Gastroesophageal sphincter (tissue), 4 donors: Measurements from ENCODE around the gene THRB. TPM values are rescaled to one million over a fixed set of nuclear protein-coding genes. Genes with fewer than 3 reads are reported as not detected.

Source experiments
- ATAC-seq: fragments of 150-250 bp; one replicate; pipeline ENCODE4 v1.9.1; 2016; ENCODE audit warnings: mild to moderate bottlenecking, moderate library complexity
- H3K27ac ChIP-seq, 4 donors: fragments of 200-600 bp; sonication (generic) in 3 of 4; 1 replicate in 3 of 4; 2 replicates in 1 of 4; pipeline ENCODE4 v1.5.1; 2016 to 2019
- H3K27me3 ChIP-seq: fragments of 200-600 bp; sonication (generic); one replicate; pipeline ENCODE4 v1.5.1; 2019
- H3K36me3 ChIP-seq, 2 donors: fragments of 200-600 bp; sonication (generic); one replicate each; pipeline ENCODE4 v1.5.1; 2019; ENCODE audit warnings: control low read depth in 1 of 2
- H3K4me1 ChIP-seq, 3 donors: fragments of 200-600 bp; sonication (generic); 1 replicate in 2 of 3; 2 replicates in 1 of 3; pipeline ENCODE4 v1.5.1; 2016 to 2019; ENCODE audit warnings: control low read depth in 2 of 3
- H3K4me3 ChIP-seq, 2 donors: fragments of 200-600 bp; sonication (generic); one replicate each; pipeline ENCODE4 v1.5.1; 2019; ENCODE audit warnings: mild to moderate bottlenecking in 1 of 2, moderate library complexity in 1 of 2
- H3K9me3 ChIP-seq, 3 donors: fragments of 200-600 bp; sonication (generic); one replicate each; pipeline ENCODE4 v1.5.1; 2017 to 2019; ENCODE audit warnings: control low read depth in 2 of 3
- CTCF ChIP-seq, 4 experiments: fragments of 200-600 bp in 2 of 4; fragments of 450-650 bp in 2 of 4; sonication (generic) in 1 of 4; IDR thresholded peaks; one replicate each; pipeline ENCODE4 v1.5.1; 2017 to 2019; ENCODE audit warnings: antibody characterized with exemption in 4 of 4, mild to moderate bottlenecking in 2 of 4, moderate library complexity in 2 of 4
- EP300 ChIP-seq: sonication (generic); formaldehyde crosslinking; IDR thresholded peaks from one replicate; pipeline ENCODE4 v1.6.1; 2017; ENCODE audit warnings: antibody characterized with exemption, mild to moderate bottlenecking
- POLR2A ChIP-seq, 2 donors: fragments of 450-650 bp; IDR thresholded peaks; one replicate each; pipeline ENCODE4 v1.6.1; 2017; ENCODE audit warnings: antibody characterized with exemption in 2 of 2, mild to moderate bottlenecking in 2 of 2, moderate library complexity in 1 of 2
- POLR2AphosphoS5 ChIP-seq: sonication (generic); formaldehyde crosslinking; IDR thresholded peaks from one replicate; pipeline ENCODE4 v1.6.1; 2017; ENCODE audit warnings: antibody characterized with exemption
- WGBS, 2 donors: methylation state at CpG; one replicate each; pipeline ENCODE4 v1.1.5; 2018; ENCODE audit warnings: low coverage in 1 of 2; 5-methylcytosine and 5-hydroxymethylcytosine counted together
- total RNA-seq, 4 donors: library from RNA; depleted of rRNA; stranded (reverse); fragments of >200 nt; gene quantifications; one replicate each; pipeline ENCODE4 v1.1.0, GENCODE V29; 2016

THRB gene
- total RNA-seq, 4 donors from 2014 or later: 42.5 to 61.9 (median 55.8) TPM

- TF ChIP-seq POLR2A (IDR thresholded peaks at IDR 0.05) (no peak), POLR2AphosphoS5 (no peak), CTCF (IDR thresholded peaks at IDR 0.05) (no peak), EP300 (no peak)
- Histone ChIP-seq H3K4me3 (no peak overlapping the region), H3K36me3 (no peaks in the 10 kb centered on the region), H3K27ac (no peak overlapping the region), H3K9me3 (no peaks in the 10 kb centered on the region), H3K27me3 (no peaks in the 10 kb centered on the region), H3K4me1 (no peaks in the 10 kb centered on the region)
- 69 to 70% methylated on average over 5 to 10 of the region's 10 CpGs for WGBS, 2 donors
- no peak for ATAC-seq
Measured at GRCh38 chr3:24533561-24534193, 39.0 kb upstream of the THRB start.

- WGBS, 2 donors: 50 to 80% methylated on average over 1 to 4 of the region's 4 CpGs
- no peak for ATAC-seq
- H3K4me3 ChIP-seq: no peak overlapping the region
- H3K27ac ChIP-seq: no peak overlapping the region
- no peaks in the 10 kb centered on the region for H3K9me3 ChIP-seq
- TF ChIP-seq POLR2AphosphoS5 (no peak), POLR2A (IDR thresholded peaks at IDR 0.05) (no peak), EP300 (no peak), CTCF (IDR thresholded peaks at IDR 0.05) (no peak)
- peaks cover 0 to 13% (median 0%) of the 10 kb centered on the region in 3 donors for H3K4me1 ChIP-seq
- no peaks in the 10 kb centered on the region for H3K27me3 ChIP-seq
- H3K36me3 ChIP-seq: no peaks in the 10 kb centered on the region
Measured at GRCh38 chr3:24530471-24530870, 35.8 kb upstream of the THRB start.

GRCh38 chr3:24529210-24529609 lies 34.6 kb upstream of the THRB start:
- H3K4me3 ChIP-seq: no peak overlapping the region
- H3K36me3 ChIP-seq: no peaks in the 10 kb centered on the region
- H3K27me3 ChIP-seq: no peaks in the 10 kb centered on the region
- H3K4me1 ChIP-seq: peaks cover 0 to 13% (median 0%) of the 10 kb centered on the region in 3 donors
- TF ChIP-seq CTCF (IDR thresholded peaks at IDR 0.05): no peak
- no peak for TF ChIP-seq EP300
- no peak for TF ChIP-seq POLR2AphosphoS5
- no peak for TF ChIP-seq POLR2A (IDR thresholded peaks at IDR 0.05)
- H3K27ac ChIP-seq: no peak overlapping the region
- no peaks in the 10 kb centered on the region for H3K9me3 ChIP-seq
- no peak for ATAC-seq

- no peaks in the 10 kb centered on the region for H3K27me3 ChIP-seq
- no peak overlapping the region for H3K27ac ChIP-seq
- H3K4me3 ChIP-seq: no peak overlapping the region
- H3K36me3 ChIP-seq: no peaks in the 10 kb centered on the region
- TF ChIP-seq EP300: no peak
- TF ChIP-seq POLR2AphosphoS5: no peak
- no peak for TF ChIP-seq CTCF (IDR thresholded peaks at IDR 0.05)
- no peak for TF ChIP-seq POLR2A (IDR thresholded peaks at IDR 0.05)
- no peak for ATAC-seq
- WGBS, 2 donors: 39 to 43% methylated on average over 2 of the region's 2 CpGs
- H3K9me3 ChIP-seq: no peaks in the 10 kb centered on the region
- peaks cover 0 to 32% (median 0%) of the 10 kb centered on the region in 3 donors for H3K4me1 ChIP-seq
Measured at GRCh38 chr3:24526640-24527212, 32.1 kb upstream of the THRB start.

- Histone ChIP-seq H3K27ac (no peak overlapping the region), H3K27me3 (no peaks in the 10 kb centered on the region), H3K36me3 (no peaks in the 10 kb centered on the region), H3K9me3 (no peaks in the 10 kb centered on the region), H3K4me3 (no peak overlapping the region), H3K4me1 (peaks cover 0 to 41% (median 0%) of the 10 kb centered on the region in 3 donors)
- 100% methylated on average over 1 of the region's 1 CpG for WGBS, 2 donors
- ATAC-seq: no peak
- no peak for TF ChIP-seq POLR2AphosphoS5
- TF ChIP-seq CTCF (IDR thresholded peaks at IDR 0.05): no peak
- no peak for TF ChIP-seq EP300
- TF ChIP-seq POLR2A (IDR thresholded peaks at IDR 0.05): no peak
Measured at GRCh38 chr3:24525557-24525956, 30.9 kb upstream of the THRB start.
